H1 (cell line): ENCODE measurements around the gene CITED4. TPM values are rescaled to one million over a fixed set of nuclear protein-coding genes. Genes with fewer than 3 reads are reported as not detected.

Experiments
- CTCF ChIA-PET: fragments of 300-600 bp; sonication (Branson Sonifier 250); formaldehyde crosslinking; loops from one replicate; lab custom pipeline; 2021; ENCODE audit not compliant: partially characterized antibody; lab: Charles Lee
- POLR2A ChIA-PET: fragments of 300-600 bp; sonication (Branson Sonifier 250); formaldehyde crosslinking; loops from one replicate; lab custom pipeline; 2021; ENCODE audit warnings: inconsistent platforms; ENCODE audit not compliant: partially characterized antibody; lab: Charles Lee
- DNase-seq, 2 experiments: peaks; one replicate each; pipeline versions ENCODE4 v3.0.0 to v3.0.0-alpha.2; 2010 to 2022; ENCODE audit warnings: low spot score in 2 of 2, low read depth in 1 of 2, mixed read lengths in 1 of 2
- FAIRE-seq: peaks from 2 replicates; lab custom pipeline; 2011; peaks lifted over from hg19 to GRCh38; lab: Jason Lieb, UNC
- H2AFZ ChIP-seq: 2 replicates; pipeline ENCODE4 v1.8.1; 2012; ENCODE audit warnings: low read length, inconsistent platforms
- H2AK5ac ChIP-seq: 2 replicates; pipeline ENCODE4 v1.6.1; 2013; ENCODE audit warnings: low read depth, low read length
- H2BK120ac ChIP-seq: replicated peaks from 2 replicates; pipeline ENCODE3; 2013; ENCODE audit warnings: low read depth, low read length, inconsistent platforms
- H2BK12ac ChIP-seq: 2 replicates; pipeline ENCODE4 v1.6.1; 2013; ENCODE audit warnings: low read depth, low read length
- H2BK15ac ChIP-seq: 2 replicates; pipeline ENCODE4 v1.6.1; 2013; ENCODE audit warnings: low read length
- H2BK20ac ChIP-seq: 2 replicates; pipeline ENCODE4 v1.6.1; 2013; ENCODE audit warnings: low read length
- H2BK5ac ChIP-seq: 2 replicates; pipeline ENCODE4 v1.6.1; 2013; ENCODE audit warnings: low read depth, low read length
- H3K14ac ChIP-seq: 2 replicates; pipeline ENCODE4 v1.6.1; 2013; ENCODE audit warnings: inconsistent platforms; ENCODE audit not compliant: insufficient read length
- H3K18ac ChIP-seq: 2 replicates; pipeline ENCODE4 v1.6.1; 2013; ENCODE audit warnings: low read length; ENCODE audit errors: extremely low read depth
- H3K23ac ChIP-seq: 2 replicates; pipeline ENCODE4 v1.6.1; 2013; ENCODE audit warnings: inconsistent platforms; ENCODE audit not compliant: insufficient read length
- H3K23me2 ChIP-seq: 2 replicates; pipeline ENCODE4 v1.6.1; 2013; ENCODE audit warnings: low read depth, low read length
- H3K27ac ChIP-seq: 2 replicates; pipeline ENCODE4 v1.6.1; 2011; ENCODE audit warnings: low read depth, low read length, inconsistent platforms
- H3K27me3 ChIP-seq, 4 experiments: replicated peaks in 1 of 4; 1 replicate in 1 of 4; 2 replicates in 3 of 4; pipeline versions ENCODE4 v1.6.1 to v1.8.1; 2011 to 2013; ENCODE audit warnings: low read length in 3 of 4, mild to moderate bottlenecking in 3 of 4, inconsistent platforms in 2 of 4, mixed read lengths in 2 of 4, moderate library complexity in 1 of 4; ENCODE audit not compliant: control insufficient read depth in 3 of 4, insufficient read depth in 3 of 4; ENCODE audit errors: extremely low read depth in 1 of 4
- H3K36me3 ChIP-seq, 4 experiments: 2 replicates each; pipeline versions ENCODE4 v1.6.1 to v1.8.1; 2011 to 2013; ENCODE audit warnings: mild to moderate bottlenecking in 4 of 4, low read length in 3 of 4, moderate library complexity in 2 of 4, control low read depth in 1 of 4, inconsistent platforms in 1 of 4; ENCODE audit not compliant: insufficient read depth in 4 of 4, control insufficient read depth in 2 of 4
- H3K4ac ChIP-seq: replicated peaks from 2 replicates; pipeline ENCODE3; 2013; ENCODE audit warnings: low read length, low read depth, mixed read lengths, inconsistent platforms; ENCODE audit not compliant: insufficient read length
- H3K4me1 ChIP-seq, 4 experiments: replicated peaks in 1 of 4; 1 replicate in 1 of 4; 2 replicates in 3 of 4; pipeline versions ENCODE4 v1.6.1 to v1.8.1; 2011 to 2013; ENCODE audit warnings: low read length in 3 of 4, inconsistent platforms in 2 of 4, mixed read lengths in 1 of 4; ENCODE audit not compliant: insufficient read depth in 4 of 4, control insufficient read depth in 3 of 4
- H3K4me2 ChIP-seq, 2 experiments: 2 replicates each; pipeline versions ENCODE4 v1.6.1 to v1.8.1; 2011 to 2013; ENCODE audit warnings: low read depth in 2 of 2, low read length in 2 of 2, control low read depth in 1 of 2, inconsistent platforms in 1 of 2, mild to moderate bottlenecking in 1 of 2; ENCODE audit not compliant: insufficient read depth in 1 of 2
- H3K4me3 ChIP-seq, 4 experiments: fragments of 200-600, 300-600 bp in 1 of 4; sonication (generic), shearing (Covaris generic), sonication (Bioruptor Twin) in 1 of 4; 2 replicates each; pipeline versions ENCODE4 v1.5.1 to v1.8.1; 2011 to 2016; ENCODE audit warnings: low read length in 4 of 4, low read depth in 3 of 4, control low read depth in 2 of 4, inconsistent platforms in 2 of 4, mild to moderate bottlenecking in 2 of 4, mixed read lengths in 1 of 4, moderate library complexity in 1 of 4; ENCODE audit not compliant: insufficient read depth in 2 of 4; ENCODE audit errors: extremely low read depth in 1 of 4
- H3K56ac ChIP-seq: replicated peaks from 2 replicates; pipeline ENCODE3; 2013; ENCODE audit warnings: low read depth, mild to moderate bottlenecking, mixed read lengths, low read length, inconsistent platforms; ENCODE audit not compliant: insufficient read length
- H3K79me1 ChIP-seq: 2 replicates; pipeline ENCODE4 v1.6.1; 2013; ENCODE audit warnings: low read depth, low read length, control low read depth
- H3K79me2 ChIP-seq, 2 experiments: 2 replicates each; pipeline versions ENCODE4 v1.6.1 to v1.8.1; 2012 to 2013; ENCODE audit warnings: low read length in 2 of 2, mild to moderate bottlenecking in 2 of 2, inconsistent platforms in 1 of 2; ENCODE audit not compliant: insufficient read depth in 2 of 2, control insufficient read depth in 1 of 2
- H3K9ac ChIP-seq, 4 experiments: replicated peaks in 1 of 4; 1 replicate in 1 of 4; 2 replicates in 3 of 4; pipeline versions ENCODE4 v1.6.1 to v1.8.1; 2011 to 2013; ENCODE audit warnings: low read depth in 3 of 4, low read length in 3 of 4, control low read depth in 2 of 4, mild to moderate bottlenecking in 2 of 4, moderate library complexity in 2 of 4, inconsistent platforms in 1 of 4; ENCODE audit errors: extremely low read depth in 1 of 4
- H3K9me3 ChIP-seq, 2 experiments: 2 replicates each; pipeline versions ENCODE4 v1.6.1 to v1.8.1; 2012 to 2013; ENCODE audit warnings: mild to moderate bottlenecking in 2 of 2, moderate library complexity in 2 of 2, control low read depth in 1 of 2, inconsistent platforms in 1 of 2, low read depth in 1 of 2, low read length in 1 of 2, mixed read lengths in 1 of 2; ENCODE audit not compliant: insufficient read depth in 2 of 2
- H4K20me1 ChIP-seq, 2 experiments: replicated peaks in 1 of 2; 2 replicates each; pipeline versions ENCODE3 to v1.8.1; 2011 to 2013; ENCODE audit warnings: inconsistent platforms in 2 of 2, low read length in 2 of 2, mild to moderate bottlenecking in 1 of 2; ENCODE audit not compliant: insufficient read depth in 2 of 2, control insufficient read depth in 1 of 2
- H4K5ac ChIP-seq: 2 replicates; pipeline ENCODE4 v1.6.1; 2013; ENCODE audit warnings: low read length, low read depth, mixed read lengths, inconsistent platforms; ENCODE audit not compliant: insufficient read length
- H4K8ac ChIP-seq: 2 replicates; pipeline ENCODE4 v1.8.0; 2013; ENCODE audit warnings: mild to moderate bottlenecking, moderate library complexity, low read length, inconsistent platforms; ENCODE audit not compliant: insufficient read depth; ENCODE audit errors: extremely low read depth
- H4K91ac ChIP-seq: replicated peaks from 2 replicates; pipeline ENCODE3; 2013; ENCODE audit warnings: low read length, mixed read lengths, inconsistent platforms; ENCODE audit not compliant: insufficient read length
- EZH2 ChIP-seq: fragments of 200-600 bp; sonication (generic); IDR thresholded peaks from 2 replicates; pipeline ENCODE4 v1.7.1; 2012; ENCODE audit warnings: low read depth, mild to moderate bottlenecking, moderate library complexity, low read length, inconsistent platforms; ENCODE audit not compliant: severe bottlenecking
- JUN ChIP-seq: IDR thresholded peaks from 2 replicates; pipeline ENCODE4 v1.6.1; 2011; ENCODE audit warnings: low read depth, mild to moderate bottlenecking, improper control_type of control experiment, low read length
- PHF8 ChIP-seq: fragments of 200-600 bp; sonication (generic); conservative IDR thresholded peaks from 2 replicates; pipeline ENCODE4 v1.7.1; 2012; ENCODE audit warnings: low read depth, mild to moderate bottlenecking, inconsistent platforms, low read length, moderate library complexity
- SIRT6 ChIP-seq: IDR thresholded peaks from one replicate; pipeline ENCODE4 v1.7.1; 2012; ENCODE audit warnings: low read length, inconsistent platforms
- SP1 ChIP-seq: IDR thresholded peaks from 2 replicates; pipeline ENCODE4 v1.6.1; 2011; ENCODE audit warnings: low read depth, low read length
- TBP ChIP-seq: IDR thresholded peaks from 2 replicates; pipeline ENCODE4 v1.6.1; 2011; ENCODE audit warnings: low read depth, low read length, improper control_type of control experiment
- WGBS, 2 experiments: shearing (Covaris generic) in 1 of 2; methylation state at CpG; one replicate each; pipeline versions ENCODE4 v1.1.6 to v1.1.7; 2013 to 2015; ENCODE audit warnings: low lambda C conversion rate in 2 of 2, mixed read lengths in 2 of 2, inconsistent platforms in 1 of 2, low coverage in 1 of 2, missing lambda C conversion rate in 1 of 2; ENCODE audit not compliant: insufficient replicate concordance in 2 of 2, insufficient coverage in 1 of 2, insufficient read length in 1 of 2; ENCODE audit errors: extremely low coverage in 1 of 2, missing lambda C conversion rate in 1 of 2; 5-methylcytosine and 5-hydroxymethylcytosine counted together
- polyA plus RNA-seq, 7 experiments: library from polyadenylated mRNA; depleted of rRNA in 3 of 7; stranded (reverse) in 5 of 7; unstranded in 2 of 7; fragments of >200 nt in 5 of 7; fragments of 200-250 nt in 2 of 7; gene quantifications; 1 replicate in 5 of 7; 2 replicates in 1 of 7; 4 replicates in 1 of 7; pipeline versions ENCODE4 v1.2.1 to v1.2.3, GENCODE V29; 2011 to 2013; ENCODE audit warnings: missing spikeins in 2 of 7, mixed read lengths in 2 of 7
- total RNA-seq: library from RNA; stranded (reverse); fragmentation: NEBNext Ultra II Directional; extraction: Animal tissue kit (Norgen Biotek cat#: 25700); gene quantifications from 2 replicates; pipeline ENCODE4 v1.2.1, GENCODE V29; 2021

The CITED4 gene
- total and polyA plus RNA-seq, 2 of the 8 experiments (the other 6 are each of a cell fraction or from before 2014, with no cell fraction given): 5.4 to 16.3 TPM

- Histone ChIP-seq H4K20me1 (no peaks in the 10 kb centered on the region), H3K23me2 (no peaks in the 10 kb centered on the region; the same call in 1 of the 2 replicates), H3K36me3 (no peaks in the 10 kb centered on the region), H3K14ac (no peak overlapping the region), H2BK15ac (no peak overlapping the region), H2BK5ac (no peak overlapping the region), H3K4ac (no peak overlapping the region), H3K4me3 (no peak overlapping the region), H2BK20ac (no peak overlapping the region), H4K5ac (no peak overlapping the region), H3K18ac (no peak overlapping the region), H2AFZ (no peak overlapping the region), H3K23ac (no peak overlapping the region), H3K27ac (no peak overlapping the region), H3K4me2 (no peak overlapping the region), H2AK5ac (no peak overlapping the region), H3K79me1 (no peaks in the 10 kb centered on the region), H3K4me1 (peaks cover 0 to 3% (median 0%) of the 10 kb centered on the region in 4 experiments; a peak in 2 of 7 replicates), H3K27me3 (peaks cover 0 to 4% (median 0%) of the 10 kb centered on the region in 4 experiments; a peak in 1 of 7 replicates), H2BK120ac (no peak overlapping the region), H2BK12ac (no peak overlapping the region), H3K9me3 (no peaks in the 10 kb centered on the region), H4K91ac (no peak overlapping the region), H3K79me2 (no peaks in the 10 kb centered on the region), H3K56ac (no peak overlapping the region), H3K9ac (no peak overlapping the region), H4K8ac (no peak overlapping the region)
- WGBS, 2 experiments: 78% methylated on average over 5 of the region's 5 CpGs; no CpG with 5 or more reads in 1 of the 2 experiments
- TF ChIP-seq TBP (no peak), SIRT6 (no peak), JUN (no peak), PHF8 (no peak), EZH2 (no peak), SP1 (no peak)
- FAIRE-seq: no peak
- ChIA-PET CTCF (interaction anchor here (0.9 to 26.8 kb wide), 17 partner anchors 9 to 244 kb away, joined by 3 to 917 read pairs (median 3); partner anchors contain the start of gene CITED4), POLR2A (interaction anchor here (0.8 to 1.4 kb wide), 2 partner anchors 8 to 126 kb away, joined by 4 read pairs; partner anchors contain the start of genes CITED4 and CTPS1)
- no peak for DNase-seq
Observed at GRCh38 chr1:40853885-40854170, 8.3 kb downstream of the CITED4 start.
